Testis (tissue), 2 donors: ENCODE results near the gene FCRL5.

Source experiments
- CTCF ChIP-seq, 3 experiments: fragments of 450-650 bp in 2 of 3; fragments of 200-600 bp in 1 of 3; sonication (generic) in 1 of 3; IDR thresholded peaks; one replicate each; pipeline ENCODE4 v1.5.1; 2016 to 2019; ENCODE audit warnings: antibody characterized with exemption in 3 of 3, mild to moderate bottlenecking in 2 of 3, moderate library complexity in 1 of 3
- POLR2A ChIP-seq: fragments of 450-650 bp; IDR thresholded peaks from one replicate; pipeline ENCODE4 v1.6.1; 2017; ENCODE audit warnings: antibody characterized with exemption, mild to moderate bottlenecking, moderate library complexity

GRCh38 chr1:157488156-157488555, 64.2 kb downstream of the FCRL5 start:
- TF ChIP-seq CTCF (IDR thresholded peaks at IDR 0.05) (no peak), POLR2A (no peak)
